Activated CD4-positive, alpha-beta memory T cell treated with anti-CD3 and anti-CD28 coated beads for 36 hours (primary cell): ENCODE results near the gene BIRC6. TPM values are rescaled to one million over a fixed set of nuclear protein-coding genes. Genes with fewer than 3 reads are reported as not detected.
"Not testable (repeated sequence)": the region's sequence is repeated elsewhere in the genome, so short reads cannot be mapped to it uniquely, and the experiment has no call there.

Experiments
- CTCF ChIA-PET: fragments of 350-600 bp; sonication (Branson Sonifier 250); formaldehyde crosslinking; loops from one replicate; lab custom pipeline; 2021; ENCODE audit warnings: antibody characterized with exemption, inconsistent platforms; lab: Charles Lee
- POLR2A ChIA-PET: fragments of 350-600 bp; sonication (Branson Sonifier 250); formaldehyde crosslinking; loops from one replicate; lab custom pipeline; 2021; ENCODE audit warnings: antibody characterized with exemption; lab: Charles Lee
- DNase-seq: peaks from one replicate; pipeline ENCODE4 v3.0.0-alpha.2; 2020
- H3K27ac Mint-ChIP-seq: one replicate; pipeline ENCODE4 v1.8.0; 2021; ENCODE audit warnings: mixed read lengths
- H3K27me3 Mint-ChIP-seq: one replicate; pipeline ENCODE4 v1.8.0; 2021; ENCODE audit warnings: mixed read lengths
- H3K36me3 Mint-ChIP-seq: one replicate; pipeline ENCODE4 v1.8.0; 2021; ENCODE audit warnings: mixed read lengths
- H3K4me1 Mint-ChIP-seq: one replicate; pipeline ENCODE4 v1.8.0; 2021; ENCODE audit warnings: low read depth, mixed read lengths
- H3K4me3 Mint-ChIP-seq: one replicate; pipeline ENCODE4 v1.8.0; 2021; ENCODE audit warnings: mild to moderate bottlenecking, mixed read lengths
- H3K9me3 Mint-ChIP-seq: one replicate; pipeline ENCODE4 v1.8.0; 2021; ENCODE audit warnings: mixed read lengths
- intact Hi-C: fragments of 100-400 bp; cut with micrococcal nuclease; formaldehyde crosslinking; loops from one replicate; pipeline ENCODE4 v1.15.1; 2023
- total RNA-seq, 2 experiments: library from RNA; stranded (reverse); gene quantifications; one replicate each; pipeline ENCODE4 v1.2.3, GENCODE V29; 2021

BIRC6 gene
- total RNA-seq, 2 experiments from 2014 or later = 58.2 to 62.4 TPM

GRCh38 chr2:32457814-32458213 lies 101.0 kb downstream of the BIRC6 start:
- Mint-ChIP-seq H3K4me3 (no peak overlapping the region), H3K27me3 (no peaks in the 10 kb centered on the region), H3K4me1 (peaks cover 4% of the 10 kb centered on the region), H3K36me3 (peaks cover 30% of the 10 kb centered on the region), H3K27ac (no peak overlapping the region), H3K9me3 (no peaks in the 10 kb centered on the region)
- DNase-seq = no peak
- intact Hi-C loops = no loop called here
- CTCF ChIA-PET = no interaction called here
- POLR2A ChIA-PET = no interaction called here

DNA sequence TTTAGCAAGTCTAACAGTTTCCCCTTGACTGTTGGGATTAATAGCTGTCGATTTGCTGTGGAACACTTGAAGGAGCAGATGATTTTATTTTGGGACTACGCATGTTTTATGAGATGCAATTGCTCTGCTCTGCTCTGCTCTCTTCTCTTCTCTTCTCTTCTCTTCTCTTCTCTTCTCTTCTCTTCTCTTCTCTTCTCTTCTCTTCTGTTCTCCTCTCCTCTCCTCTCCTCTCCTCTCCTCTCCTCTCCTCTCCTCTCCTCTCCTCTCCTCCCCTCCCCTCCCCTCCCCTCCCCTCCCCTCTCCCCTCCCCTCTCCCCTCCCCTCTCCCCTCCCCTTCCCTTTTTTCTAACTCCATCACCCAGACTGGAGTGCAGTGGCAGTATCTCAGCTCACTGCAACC lies 104.0 kb downstream of the BIRC6 start:
- H3K4me1 Mint-ChIP-seq, H3K4me3 Mint-ChIP-seq, CTCF ChIA-PET, DNase-seq, intact Hi-C loops, H3K9me3 Mint-ChIP-seq, H3K27me3 Mint-ChIP-seq, H3K27ac Mint-ChIP-seq, POLR2A ChIA-PET: not testable (repeated sequence)
- H3K36me3 Mint-ChIP-seq = peaks cover 36% of the 10 kb centered on the region

GRCh38 chr2:32463110-32463509 lies 106.3 kb downstream of the BIRC6 start:
- POLR2A ChIA-PET = no interaction called here
- H3K4me1 Mint-ChIP-seq = peaks cover 4% of the 10 kb centered on the region
- no peak for DNase-seq
- H3K27ac Mint-ChIP-seq = peak overlapping the region; percentile 28
- no peak overlapping the region for H3K4me3 Mint-ChIP-seq
- no peaks in the 10 kb centered on the region for H3K27me3 Mint-ChIP-seq
- CTCF ChIA-PET = no interaction called here
- no peaks in the 10 kb centered on the region for H3K9me3 Mint-ChIP-seq
- H3K36me3 Mint-ChIP-seq = peaks cover 37% of the 10 kb centered on the region
- intact Hi-C loops = no loop called here

DNA sequence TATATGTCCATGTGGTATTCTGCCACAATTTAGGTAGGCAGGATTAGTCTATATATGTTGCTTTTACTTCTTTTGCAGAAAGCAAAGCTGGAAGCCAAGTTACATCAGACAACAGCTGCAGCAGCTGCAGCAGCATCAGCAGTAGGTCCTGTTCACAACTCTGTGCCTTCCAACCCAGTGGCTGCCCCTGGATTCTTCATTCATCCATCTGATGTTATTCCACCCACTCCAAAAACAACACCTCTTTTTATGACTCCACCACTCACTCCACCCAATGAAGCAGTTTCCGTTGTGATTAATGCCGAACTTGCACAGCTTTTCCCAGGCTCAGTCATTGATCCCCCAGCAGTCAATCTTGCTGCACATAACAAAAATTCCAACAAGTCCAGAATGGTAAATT lies 107.6 kb downstream of the BIRC6 start:
- no peaks in the 10 kb centered on the region for H3K27me3 Mint-ChIP-seq
- ChIA-PET CTCF (no interaction called here), POLR2A (no interaction called here)
- no peak overlapping the region for H3K4me3 Mint-ChIP-seq
- peaks cover 4% of the 10 kb centered on the region for H3K4me1 Mint-ChIP-seq
- no peak for DNase-seq
- intact Hi-C loops = no loop called here
- no peak overlapping the region for H3K27ac Mint-ChIP-seq
- H3K36me3 Mint-ChIP-seq = peaks cover 39% of the 10 kb centered on the region
- no peaks in the 10 kb centered on the region for H3K9me3 Mint-ChIP-seq

DNA sequence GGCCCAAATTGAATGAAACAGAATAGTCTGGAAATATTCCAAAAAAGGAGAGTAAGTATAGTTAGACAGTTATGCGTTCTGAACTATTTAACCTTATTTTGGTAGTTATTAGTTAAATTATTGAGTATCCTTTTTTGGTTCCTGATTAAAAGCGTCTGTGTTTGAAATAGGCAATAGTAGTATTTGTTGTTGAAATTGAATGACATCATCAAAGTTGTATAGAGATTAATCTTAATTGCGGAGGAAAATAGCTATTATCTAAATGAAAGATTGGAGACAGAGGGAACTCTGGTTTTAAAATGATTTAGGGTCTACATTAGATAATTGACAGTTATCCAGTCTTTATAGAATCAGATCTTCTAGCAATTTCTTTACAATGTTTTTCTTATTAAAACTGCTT lies 115.8 kb downstream of the BIRC6 start:
- no peak overlapping the region for H3K4me3 Mint-ChIP-seq
- no peak for DNase-seq
- intact Hi-C loops = no loop called here
- no peaks in the 10 kb centered on the region for H3K9me3 Mint-ChIP-seq
- H3K36me3 Mint-ChIP-seq = peaks cover 32% of the 10 kb centered on the region
- H3K4me1 Mint-ChIP-seq = peaks cover 14% of the 10 kb centered on the region
- ChIA-PET CTCF (no interaction called here), POLR2A (interaction anchor here (0.6 kb wide), 1 partner anchor 106 kb away, joined by 3 read pairs; no protein-coding TSS in a partner anchor)
- H3K27ac Mint-ChIP-seq = no peak overlapping the region
- H3K27me3 Mint-ChIP-seq = no peaks in the 10 kb centered on the region

GRCh38 chr2:32474381-32474780 lies 117.6 kb downstream of the BIRC6 start:
- Mint-ChIP-seq H3K27ac (no peak overlapping the region), H3K4me3 (no peak overlapping the region), H3K27me3 (no peaks in the 10 kb centered on the region), H3K36me3 (peaks cover 34% of the 10 kb centered on the region), H3K4me1 (peaks cover 14% of the 10 kb centered on the region), H3K9me3 (no peaks in the 10 kb centered on the region)
- POLR2A ChIA-PET = no interaction called here
- intact Hi-C loops = no loop called here
- no peak for DNase-seq
- CTCF ChIA-PET = no interaction called here

- DNase-seq = no peak
- ChIA-PET POLR2A (no interaction called here), CTCF (no interaction called here)
- intact Hi-C loops = no loop called here
- Mint-ChIP-seq H3K4me1 (peaks cover 12% of the 10 kb centered on the region), H3K27ac (no peak overlapping the region), H3K36me3 (peaks cover 36% of the 10 kb centered on the region), H3K4me3 (no peak overlapping the region), H3K9me3 (no peaks in the 10 kb centered on the region), H3K27me3 (no peaks in the 10 kb centered on the region)
Observed at GRCh38 chr2:32478889-32479620, 122.2 kb downstream of the BIRC6 start.

GRCh38 chr2:32479993-32480392 lies 123.2 kb downstream of the BIRC6 start:
- Mint-ChIP-seq H3K36me3 (peaks cover 36% of the 10 kb centered on the region), H3K27ac (no peak overlapping the region), H3K27me3 (no peaks in the 10 kb centered on the region), H3K4me3 (no peak overlapping the region), H3K9me3 (no peaks in the 10 kb centered on the region), H3K4me1 (peaks cover 6% of the 10 kb centered on the region)
- POLR2A ChIA-PET = no interaction called here
- intact Hi-C loops = no loop called here
- DNase-seq = no peak
- CTCF ChIA-PET = no interaction called here

DNA sequence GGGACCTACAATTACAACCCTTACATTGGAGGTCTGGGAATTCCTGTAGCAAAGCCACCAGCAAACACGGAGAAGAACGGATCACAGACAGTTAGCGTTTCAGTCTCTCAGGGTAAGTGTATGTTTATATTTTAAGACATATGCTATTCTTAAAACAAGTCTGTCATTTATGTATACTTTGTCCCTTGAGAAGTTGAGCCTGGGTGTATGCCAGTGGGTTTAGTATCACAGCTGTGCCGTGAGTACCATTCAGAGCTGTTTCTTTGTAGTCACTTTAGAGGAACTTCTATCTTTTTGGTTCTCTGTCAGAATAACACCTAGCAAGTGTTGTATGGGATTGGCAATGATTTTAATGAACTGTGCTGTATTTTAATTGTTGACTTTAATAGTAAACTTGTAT lies 125.6 kb downstream of the BIRC6 start:
- Mint-ChIP-seq H3K9me3 (no peaks in the 10 kb centered on the region), H3K4me3 (no peak overlapping the region), H3K27ac (no peak overlapping the region), H3K36me3 (peaks cover 44% of the 10 kb centered on the region), H3K4me1 (peaks cover 3% of the 10 kb centered on the region), H3K27me3 (no peaks in the 10 kb centered on the region)
- CTCF ChIA-PET = no interaction called here
- DNase-seq = no peak
- POLR2A ChIA-PET = no interaction called here
- intact Hi-C loops = no loop called here

DNA sequence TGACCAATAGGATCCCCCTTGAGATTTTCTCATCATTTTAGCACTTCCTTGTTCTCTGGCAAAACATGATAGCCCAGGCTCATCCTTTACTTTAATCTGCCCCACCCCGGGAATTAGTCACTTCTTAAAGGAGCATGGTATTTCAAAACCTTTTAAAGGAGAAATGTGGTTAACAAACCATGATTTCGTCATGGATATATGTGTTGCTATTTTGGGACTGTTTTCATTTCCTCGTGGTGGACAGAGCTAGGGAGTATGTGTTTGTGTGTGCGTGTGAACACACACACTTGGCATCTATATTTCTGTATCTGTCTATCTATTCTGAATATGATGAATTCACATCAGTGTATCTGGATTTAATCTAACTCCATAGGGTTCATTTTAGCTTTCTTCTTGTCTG lies 128.1 kb downstream of the BIRC6 start:
- DNase-seq = no peak
- ChIA-PET POLR2A (no interaction called here), CTCF (no interaction called here)
- intact Hi-C loops = no loop called here
- Mint-ChIP-seq H3K9me3 (no peaks in the 10 kb centered on the region), H3K27ac (no peak overlapping the region), H3K4me1 (peaks cover 3% of the 10 kb centered on the region), H3K27me3 (no peaks in the 10 kb centered on the region), H3K4me3 (no peak overlapping the region), H3K36me3 (peaks cover 33% of the 10 kb centered on the region)

DNA sequence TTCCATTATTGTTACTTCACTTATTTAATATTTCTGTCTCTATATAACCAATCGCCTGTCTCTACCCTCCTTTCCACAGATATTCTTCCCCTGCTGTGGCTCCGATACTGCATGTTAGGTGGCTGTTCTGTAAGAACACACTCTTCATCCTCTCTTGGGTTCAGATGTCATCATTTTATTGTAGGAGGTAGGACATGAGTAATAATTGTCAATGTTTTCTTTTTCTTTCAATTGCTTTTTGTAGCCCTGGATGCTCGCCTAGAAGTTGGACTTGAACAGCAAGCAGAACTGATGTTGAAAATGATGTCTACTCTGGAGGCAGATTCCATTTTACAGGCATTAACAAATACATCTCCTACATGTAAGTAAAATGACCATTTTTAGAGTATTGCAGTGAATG lies 128.6 kb downstream of the BIRC6 start:
- CTCF ChIA-PET = no interaction called here
- no peak overlapping the region for H3K27ac Mint-ChIP-seq
- H3K27me3 Mint-ChIP-seq = no peaks in the 10 kb centered on the region
- DNase-seq = no peak
- peaks cover 30% of the 10 kb centered on the region for H3K36me3 Mint-ChIP-seq
- no peak overlapping the region for H3K4me3 Mint-ChIP-seq
- H3K4me1 Mint-ChIP-seq = peaks cover 3% of the 10 kb centered on the region
- intact Hi-C loops = no loop called here
- no peaks in the 10 kb centered on the region for H3K9me3 Mint-ChIP-seq
- POLR2A ChIA-PET = no interaction called here

DNA sequence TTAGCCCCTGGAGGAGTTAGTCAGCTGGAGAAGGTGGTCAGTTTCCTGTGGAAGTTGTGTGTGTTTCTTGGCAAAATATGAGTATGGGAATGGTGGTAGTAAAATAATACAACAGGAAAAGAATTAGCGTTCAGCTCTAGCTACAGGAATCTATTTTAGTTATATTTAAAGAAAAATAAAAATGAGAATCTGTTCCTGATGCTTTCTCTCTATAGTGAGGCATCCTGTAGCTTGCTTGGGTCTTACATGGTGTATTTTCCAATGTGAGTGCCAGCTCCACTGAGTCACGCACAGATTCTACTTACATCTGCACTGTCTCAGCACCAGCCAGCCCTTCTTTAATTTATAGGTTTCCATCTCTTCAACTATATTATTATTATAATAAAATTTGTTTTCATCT lies 132.2 kb downstream of the BIRC6 start:
- ChIA-PET POLR2A (no interaction called here), CTCF (no interaction called here)
- H3K27ac Mint-ChIP-seq = no peak overlapping the region
- H3K9me3 Mint-ChIP-seq = no peaks in the 10 kb centered on the region
- H3K4me1 Mint-ChIP-seq = peaks cover 8% of the 10 kb centered on the region
- H3K36me3 Mint-ChIP-seq = peaks cover 21% of the 10 kb centered on the region
- no peaks in the 10 kb centered on the region for H3K27me3 Mint-ChIP-seq
- DNase-seq = no peak
- H3K4me3 Mint-ChIP-seq = no peak overlapping the region
- intact Hi-C loops = no loop called here

DNA sequence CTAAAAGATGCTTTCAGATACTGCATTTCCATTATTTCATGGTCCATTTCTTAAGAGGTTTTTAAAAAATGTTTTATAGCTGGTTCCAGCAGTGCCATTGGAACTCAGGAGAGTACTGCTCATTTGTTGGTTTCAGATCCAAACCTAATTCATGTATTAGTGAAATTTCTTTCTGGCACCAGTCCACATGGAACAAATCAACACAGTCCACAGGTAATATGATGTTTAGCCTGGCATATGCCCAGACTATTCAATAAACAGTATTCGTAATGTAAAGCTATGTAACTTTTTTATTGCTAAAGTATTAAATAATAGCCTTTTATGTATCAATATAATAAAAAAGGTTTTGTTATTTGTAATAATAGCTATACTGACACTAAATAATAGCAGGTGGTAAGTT lies 134.5 kb downstream of the BIRC6 start:
- no peak overlapping the region for H3K4me3 Mint-ChIP-seq
- intact Hi-C loops = no loop called here
- no peaks in the 10 kb centered on the region for H3K27me3 Mint-ChIP-seq
- no peaks in the 10 kb centered on the region for H3K9me3 Mint-ChIP-seq
- ChIA-PET POLR2A (no interaction called here), CTCF (no interaction called here)
- H3K36me3 Mint-ChIP-seq = peaks cover 8% of the 10 kb centered on the region
- no peak overlapping the region for H3K27ac Mint-ChIP-seq
- H3K4me1 Mint-ChIP-seq = peaks cover 5% of the 10 kb centered on the region
- no peak for DNase-seq
